Measurements from ENCODE around the gene GALK1. TPM values are rescaled to one million over a fixed set of nuclear protein-coding genes. Genes with fewer than 3 reads are reported as not detected.

The GALK1 gene
- total and polyA plus RNA-seq, 2 of the 13 experiments (the other 11 are each of a cell fraction or from before 2014, with no cell fraction given) = 59.9 to 93.6 TPM

DNA sequence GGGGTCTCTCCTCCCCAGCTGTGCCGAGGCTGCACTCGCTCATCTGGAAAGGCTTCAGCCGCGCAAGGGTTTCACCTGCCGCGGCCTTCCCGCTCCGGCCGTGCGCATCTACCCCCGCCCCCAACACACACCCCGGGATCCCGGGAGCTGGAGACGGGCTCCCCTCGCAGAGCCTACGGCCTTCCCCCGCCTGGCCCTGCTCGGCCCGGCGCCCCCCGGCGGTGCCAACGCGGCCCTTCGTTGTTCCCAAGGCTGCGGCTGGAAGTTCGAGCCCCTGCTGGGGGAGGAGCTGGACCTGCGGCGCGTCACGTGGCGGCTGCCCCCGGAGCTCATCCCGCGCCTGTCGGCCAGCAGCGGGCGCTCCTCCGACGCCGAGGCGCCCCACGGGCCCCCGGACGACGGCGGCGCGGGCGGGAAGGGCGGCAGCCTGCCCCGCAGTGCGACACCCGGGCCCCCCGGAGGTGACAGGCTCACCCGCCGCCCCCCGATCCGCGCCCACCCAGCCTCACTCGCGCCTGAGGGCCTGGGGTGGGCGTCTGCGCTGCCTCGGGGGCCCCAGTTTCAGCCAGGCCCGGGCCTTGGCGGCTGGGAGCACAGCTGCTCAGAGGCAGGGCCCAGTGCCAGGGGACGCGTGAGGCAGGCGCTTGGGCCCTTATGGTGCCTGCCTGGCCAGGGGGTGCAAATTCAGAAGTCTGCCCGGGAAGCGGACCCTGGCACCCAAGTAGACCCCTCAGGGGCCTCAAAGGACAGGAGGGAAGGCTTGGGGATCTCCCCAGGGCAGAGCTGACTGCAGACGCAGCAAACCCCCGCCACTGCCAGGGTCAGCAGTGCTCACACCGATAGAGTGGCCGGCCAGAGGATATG, 11.2 kb downstream of the GALK1 start (continued):
- TF ChIP-seq, protein P1, sequence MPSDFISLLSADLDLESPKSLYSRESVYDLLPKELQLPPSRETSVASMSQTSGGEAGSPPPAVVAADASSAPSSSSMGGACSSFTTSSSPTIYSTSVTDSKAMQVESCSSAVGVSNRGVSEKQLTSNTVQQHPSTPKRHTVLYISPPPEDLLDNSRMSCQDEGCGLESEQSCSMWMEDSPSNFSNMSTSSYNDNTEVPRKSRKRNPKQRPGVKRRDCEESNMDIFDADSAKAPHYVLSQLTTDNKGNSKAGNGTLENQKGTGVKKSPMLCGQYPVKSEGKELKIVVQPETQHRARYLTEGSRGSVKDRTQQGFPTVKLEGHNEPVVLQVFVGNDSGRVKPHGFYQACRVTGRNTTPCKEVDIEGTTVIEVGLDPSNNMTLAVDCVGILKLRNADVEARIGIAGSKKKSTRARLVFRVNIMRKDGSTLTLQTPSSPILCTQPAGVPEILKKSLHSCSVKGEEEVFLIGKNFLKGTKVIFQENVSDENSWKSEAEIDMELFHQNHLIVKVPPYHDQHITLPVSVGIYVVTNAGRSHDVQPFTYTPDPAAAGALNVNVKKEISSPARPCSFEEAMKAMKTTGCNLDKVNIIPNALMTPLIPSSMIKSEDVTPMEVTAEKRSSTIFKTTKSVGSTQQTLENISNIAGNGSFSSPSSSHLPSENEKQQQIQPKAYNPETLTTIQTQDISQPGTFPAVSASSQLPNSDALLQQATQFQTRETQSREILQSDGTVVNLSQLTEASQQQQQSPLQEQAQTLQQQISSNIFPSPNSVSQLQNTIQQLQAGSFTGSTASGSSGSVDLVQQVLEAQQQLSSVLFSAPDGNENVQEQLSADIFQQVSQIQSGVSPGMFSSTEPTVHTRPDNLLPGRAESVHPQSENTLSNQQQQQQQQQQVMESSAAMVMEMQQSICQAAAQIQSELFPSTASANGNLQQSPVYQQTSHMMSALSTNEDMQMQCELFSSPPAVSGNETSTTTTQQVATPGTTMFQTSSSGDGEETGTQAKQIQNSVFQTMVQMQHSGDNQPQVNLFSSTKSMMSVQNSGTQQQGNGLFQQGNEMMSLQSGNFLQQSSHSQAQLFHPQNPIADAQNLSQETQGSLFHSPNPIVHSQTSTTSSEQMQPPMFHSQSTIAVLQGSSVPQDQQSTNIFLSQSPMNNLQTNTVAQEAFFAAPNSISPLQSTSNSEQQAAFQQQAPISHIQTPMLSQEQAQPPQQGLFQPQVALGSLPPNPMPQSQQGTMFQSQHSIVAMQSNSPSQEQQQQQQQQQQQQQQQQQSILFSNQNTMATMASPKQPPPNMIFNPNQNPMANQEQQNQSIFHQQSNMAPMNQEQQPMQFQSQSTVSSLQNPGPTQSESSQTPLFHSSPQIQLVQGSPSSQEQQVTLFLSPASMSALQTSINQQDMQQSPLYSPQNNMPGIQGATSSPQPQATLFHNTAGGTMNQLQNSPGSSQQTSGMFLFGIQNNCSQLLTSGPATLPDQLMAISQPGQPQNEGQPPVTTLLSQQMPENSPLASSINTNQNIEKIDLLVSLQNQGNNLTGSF (CRISPR knock-in tag; IDR thresholded peaks at IDR 0.05) = peak; percentile 44; the same call in 1 of the 2 replicates
- TF ChIP-seq ZNF484 (CRISPR knock-in tag; IDR thresholded peaks at IDR 0.05; ENCODE audit: borderline replicate concordance, low read depth) (no peak), MTA1 (CRISPR knock-in tag; IDR thresholded peaks at IDR 0.05; ENCODE audit: borderline replicate concordance) (no peak; the same call in 1 of the 2 replicates), RXRB (CRISPR knock-in tag; IDR thresholded peaks at IDR 0.05; ENCODE audit: borderline replicate concordance) (no peak), ATRX (CRISPR knock-in tag; IDR thresholded peaks at IDR 0.05; ENCODE audit: borderline replicate concordance) (no peak), ZNF749 (CRISPR knock-in tag; IDR thresholded peaks at IDR 0.05; ENCODE audit: borderline replicate concordance) (peak; percentile 96), HNF4G (IDR thresholded peaks at IDR 0.05; ENCODE audit: borderline replicate concordance, low read depth, low read length) (no peak), HNF4G (CRISPR knock-in tag; IDR thresholded peaks at IDR 0.05; ENCODE audit: borderline replicate concordance, low read depth) (peak; percentile 26; the same call in 1 of the 2 replicates), SKI (IDR thresholded peaks at IDR 0.05; ENCODE audit: partially characterized antibody) (peak; percentile 69), YEATS2 (CRISPR knock-in tag; IDR thresholded peaks at IDR 0.05; ENCODE audit: borderline replicate concordance) (no peak), CEBPB (IDR thresholded peaks at IDR 0.05; ENCODE audit: borderline replicate concordance, low read depth, low read length) (no peak), BORCS8-MEF2B (CRISPR knock-in tag; IDR thresholded peaks at IDR 0.05) (peak; percentile 89)
- TF ChIP-seq, protein P2, sequence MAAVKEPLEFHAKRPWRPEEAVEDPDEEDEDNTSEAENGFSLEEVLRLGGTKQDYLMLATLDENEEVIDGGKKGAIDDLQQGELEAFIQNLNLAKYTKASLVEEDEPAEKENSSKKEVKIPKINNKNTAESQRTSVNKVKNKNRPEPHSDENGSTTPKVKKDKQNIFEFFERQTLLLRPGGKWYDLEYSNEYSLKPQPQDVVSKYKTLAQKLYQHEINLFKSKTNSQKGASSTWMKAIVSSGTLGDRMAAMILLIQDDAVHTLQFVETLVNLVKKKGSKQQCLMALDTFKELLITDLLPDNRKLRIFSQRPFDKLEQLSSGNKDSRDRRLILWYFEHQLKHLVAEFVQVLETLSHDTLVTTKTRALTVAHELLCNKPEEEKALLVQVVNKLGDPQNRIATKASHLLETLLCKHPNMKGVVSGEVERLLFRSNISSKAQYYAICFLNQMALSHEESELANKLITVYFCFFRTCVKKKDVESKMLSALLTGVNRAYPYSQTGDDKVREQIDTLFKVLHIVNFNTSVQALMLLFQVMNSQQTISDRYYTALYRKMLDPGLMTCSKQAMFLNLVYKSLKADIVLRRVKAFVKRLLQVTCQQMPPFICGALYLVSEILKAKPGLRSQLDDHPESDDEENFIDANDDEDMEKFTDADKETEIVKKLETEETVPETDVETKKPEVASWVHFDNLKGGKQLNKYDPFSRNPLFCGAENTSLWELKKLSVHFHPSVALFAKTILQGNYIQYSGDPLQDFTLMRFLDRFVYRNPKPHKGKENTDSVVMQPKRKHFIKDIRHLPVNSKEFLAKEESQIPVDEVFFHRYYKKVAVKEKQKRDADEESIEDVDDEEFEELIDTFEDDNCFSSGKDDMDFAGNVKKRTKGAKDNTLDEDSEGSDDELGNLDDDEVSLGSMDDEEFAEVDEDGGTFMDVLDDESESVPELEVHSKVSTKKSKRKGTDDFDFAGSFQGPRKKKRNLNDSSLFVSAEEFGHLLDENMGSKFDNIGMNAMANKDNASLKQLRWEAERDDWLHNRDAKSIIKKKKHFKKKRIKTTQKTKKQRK (IDR thresholded peaks at IDR 0.05; ENCODE audit: low read length) = no peak
- TF ChIP-seq, protein P3, sequence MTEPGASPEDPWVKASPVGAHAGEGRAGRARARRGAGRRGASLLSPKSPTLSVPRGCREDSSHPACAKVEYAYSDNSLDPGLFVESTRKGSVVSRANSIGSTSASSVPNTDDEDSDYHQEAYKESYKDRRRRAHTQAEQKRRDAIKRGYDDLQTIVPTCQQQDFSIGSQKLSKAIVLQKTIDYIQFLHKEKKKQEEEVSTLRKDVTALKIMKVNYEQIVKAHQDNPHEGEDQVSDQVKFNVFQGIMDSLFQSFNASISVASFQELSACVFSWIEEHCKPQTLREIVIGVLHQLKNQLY (CRISPR knock-in tag; IDR thresholded peaks at IDR 0.05) = peak; percentile 57; the same call in 1 of the 2 replicates

Data from HepG2 (cell line).